Inflammatory macrophage treated with lipopolysaccharide for 1 hour (primary cell): Measurements from ENCODE around the gene CDKL5.

Experiments
- DNase-seq, 2 donors: peaks; one replicate each; pipeline ENCODE4 v3.0.0-alpha.2; 2020 to 2022

The CDKL5 gene

GRCh38 chrX:18701621-18702361 lies 276.4 kb downstream of the CDKL5 start:
- no peak for DNase-seq

GRCh38 chrX:18702362-18703195 lies 277.2 kb downstream of the CDKL5 start:
- DNase-seq: no peak
